GM23338 (cell line): Measurements from ENCODE around the gene SOHLH1. TPM values are rescaled to one million over a fixed set of nuclear protein-coding genes. Genes with fewer than 3 reads are reported as not detected.

Experiments used
- ATAC-seq: fragments of 200-7000 bp; cut with Tn5 transposase; 3 replicates; pipeline ENCODE4 v1.9.1; 2020
- DNase-seq: peaks from one replicate; pipeline ENCODE4 v3.0.0-alpha.2; 2015; ENCODE audit warnings: low spot score
- H2AFZ ChIP-seq: fragments of 200-600 bp; sonication (generic); 2 replicates; pipeline ENCODE4 v1.8.0; 2016; ENCODE audit warnings: antibody characterized with exemption, mild to moderate bottlenecking, moderate library complexity
- H3F3A ChIP-seq: fragments of 200-600 bp; sonication (generic); replicated peaks from 2 replicates; pipeline ENCODE4 v1.8.0; 2017; ENCODE audit warnings: antibody characterized with exemption, mixed run types, low read depth
- H3K27ac ChIP-seq: fragments of 200-600 bp; sonication (generic); 2 replicates; pipeline ENCODE4 v1.6.1; 2016; ENCODE audit warnings: low read depth
- H3K27me3 ChIP-seq: fragments of 200-600 bp; sonication (generic); 2 replicates; pipeline ENCODE4 v1.8.0; 2016; ENCODE audit warnings: mild to moderate bottlenecking, mixed run types, moderate library complexity; ENCODE audit not compliant: insufficient read depth
- H3K36me3 ChIP-seq: fragments of 200-600 bp; sonication (generic); 2 replicates; pipeline ENCODE4 v1.8.0; 2016; ENCODE audit warnings: mild to moderate bottlenecking; ENCODE audit not compliant: insufficient read depth
- H3K4me1 ChIP-seq: fragments of 200-600 bp; sonication (generic); 2 replicates; pipeline ENCODE4 v1.8.0; 2016; ENCODE audit warnings: mild to moderate bottlenecking, moderate library complexity; ENCODE audit not compliant: insufficient read depth
- H3K4me2 ChIP-seq: fragments of 200-600 bp; sonication (generic); 2 replicates; pipeline ENCODE4 v1.7.1; 2017; ENCODE audit warnings: mixed run types
- H3K4me3 ChIP-seq: fragments of 200-600 bp; sonication (generic); 2 replicates; pipeline ENCODE4 v1.6.1; 2016; ENCODE audit warnings: mixed run types
- H3K79me2 ChIP-seq: fragments of 200-600 bp; sonication (generic); replicated peaks from 2 replicates; pipeline ENCODE4 v1.8.0; 2017; ENCODE audit warnings: mild to moderate bottlenecking; ENCODE audit not compliant: insufficient read depth
- H3K9me2 ChIP-seq: fragments of 200-600 bp; sonication (generic); 2 replicates; pipeline ENCODE4 v1.8.0; 2017; ENCODE audit not compliant: insufficient read depth
- H4K20me1 ChIP-seq: fragments of 200-600 bp; sonication (generic); replicated peaks from 2 replicates; pipeline ENCODE4 v1.8.0; 2017; ENCODE audit warnings: mild to moderate bottlenecking; ENCODE audit not compliant: insufficient read depth
- H3K27ac Mint-ChIP-seq: 2 replicates; pipeline ENCODE4 v1.8.0; 2020; ENCODE audit warnings: inconsistent platforms, mild to moderate bottlenecking, moderate library complexity, mixed read lengths
- H3K27me3 Mint-ChIP-seq: 3 replicates; pipeline ENCODE4 v1.8.0; 2022; ENCODE audit warnings: low read depth, mild to moderate bottlenecking, moderate library complexity, mixed read lengths, inconsistent platforms; ENCODE audit not compliant: insufficient read depth, poor library complexity
- H3K36me3 Mint-ChIP-seq: 3 replicates; pipeline ENCODE4 v1.8.0; 2021; ENCODE audit warnings: low read depth, mild to moderate bottlenecking, inconsistent platforms, moderate library complexity, mixed read lengths
- H3K4me1 Mint-ChIP-seq: 3 replicates; pipeline ENCODE4 v1.8.0; 2020; ENCODE audit warnings: mild to moderate bottlenecking, inconsistent platforms, mixed read lengths
- H3K4me3 Mint-ChIP-seq: 3 replicates; pipeline ENCODE4 v1.8.0; 2021; ENCODE audit warnings: moderate library complexity, mild to moderate bottlenecking, inconsistent platforms, mixed read lengths
- H3K9me3 Mint-ChIP-seq: 3 replicates; pipeline ENCODE4 v1.8.0; 2020; ENCODE audit warnings: moderate library complexity, mild to moderate bottlenecking, inconsistent platforms, mixed read lengths
- EZH2 ChIP-seq: fragments of 200-600 bp; sonication (generic); IDR thresholded peaks from one replicate; pipeline ENCODE4 v1.8.0; 2017; ENCODE audit warnings: antibody characterized with exemption, mild to moderate bottlenecking, low read depth; ENCODE audit not compliant: unreplicated experiment
- EZH2phosphoT487 ChIP-seq: fragments of 200-600 bp; sonication (generic); IDR thresholded peaks from one replicate; pipeline ENCODE4 v1.8.1; 2018; ENCODE audit warnings: antibody characterized with exemption; ENCODE audit not compliant: unreplicated experiment
- JUNB ChIP-seq: IDR thresholded peaks from one replicate; pipeline ENCODE4 v1.6.1; 2016; ENCODE audit warnings: antibody characterized with exemption; ENCODE audit not compliant: unreplicated experiment
- NANOG ChIP-seq: IDR thresholded peaks from 2 replicates; pipeline ENCODE4 v1.6.1; 2016; ENCODE audit warnings: antibody characterized with exemption, borderline replicate concordance
- STAT1 ChIP-seq: IDR thresholded peaks from one replicate; pipeline ENCODE4 v1.6.1; 2016; ENCODE audit warnings: antibody characterized with exemption; ENCODE audit not compliant: unreplicated experiment
- ZNF114 ChIP-seq: fragments of 250-450 bp; sonication (Bioruptor Pico); IDR thresholded peaks from 2 replicates; pipeline ENCODE4 v1.5.0; 2020; ENCODE audit warnings: mild to moderate bottlenecking, moderate library complexity
- ZNF331 ChIP-seq: fragments of 250-450 bp; sonication (Bioruptor Pico); IDR thresholded peaks from 2 replicates; pipeline ENCODE4 v1.5.0; 2020; ENCODE audit warnings: low read depth, mild to moderate bottlenecking, moderate library complexity
- polyA plus RNA-seq: library from polyadenylated mRNA; unstranded; fragments of >200 nt; fragmentation: Nextera tagmentation; extraction: Ambion mirVana; gene quantifications from 2 replicates; pipeline ENCODE4 v1.2.1, GENCODE V29; 2016
- total RNA-seq: library from RNA; depleted of rRNA; stranded (reverse); fragments of >200 nt; shearing (Covaris generic); gene quantifications from 2 replicates; pipeline ENCODE4 v1.2.3, GENCODE V29; 2014
- TF ChIP-seq, protein P1 (sequence below), 2 experiments: fragments of 200-600 bp in 1 of 2; sonication (generic) in 1 of 2; conservative IDR thresholded peaks; 2 replicates each; pipeline versions ENCODE4 v1.5.1 to v1.6.1; 2016 to 2017; ENCODE audit warnings: antibody characterized with exemption in 2 of 2, low read depth in 2 of 2, mild to moderate bottlenecking in 2 of 2, moderate library complexity in 1 of 2

SOHLH1 gene
- total and polyA plus RNA-seq, 2 experiments from 2014 or later, result 0.21 TPM; not detected in 1

DNA sequence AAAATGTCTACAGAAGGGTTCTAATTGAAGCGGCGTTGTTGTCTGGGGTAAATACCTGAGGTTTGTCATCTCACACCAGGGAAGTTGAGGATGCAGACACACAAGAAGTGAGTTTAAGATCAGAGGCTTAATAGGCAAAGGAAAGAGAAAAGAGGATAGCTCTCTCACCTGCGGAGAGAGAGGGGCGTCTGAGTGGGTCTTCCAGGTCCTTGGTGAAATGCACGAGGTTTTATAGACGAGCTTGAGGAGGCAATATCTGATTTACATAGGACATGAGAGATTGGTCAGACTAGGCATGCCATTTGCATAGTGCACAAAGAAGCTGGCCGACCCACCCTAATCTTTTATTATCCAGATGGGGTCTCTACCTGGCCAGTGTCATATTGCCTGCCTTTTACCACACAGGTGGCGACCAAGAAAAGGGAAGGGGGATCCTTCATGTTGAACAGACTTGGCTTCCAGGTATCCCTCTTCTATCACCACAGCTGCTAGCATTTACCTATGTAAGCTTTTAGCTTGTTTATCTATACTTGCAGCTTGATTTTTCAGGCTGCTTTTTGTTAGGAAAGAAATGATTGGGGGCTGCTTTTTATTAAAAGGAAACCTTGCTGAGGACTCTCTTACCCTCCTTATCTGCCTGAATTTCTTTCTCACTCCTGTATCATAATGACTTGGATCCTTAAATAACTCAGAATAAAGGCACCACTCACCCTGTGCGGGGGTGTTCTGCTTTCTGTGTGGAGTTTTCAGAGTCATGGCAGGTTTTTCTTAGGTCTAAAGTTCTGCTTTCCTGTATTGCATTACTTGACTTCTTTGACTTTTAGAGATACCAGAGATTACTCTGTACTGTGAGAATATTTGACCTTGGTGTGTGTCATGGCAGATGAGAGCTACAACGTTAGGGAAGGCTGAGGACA, 50.5 kb downstream of the SOHLH1 start (continued):
- TF ChIP-seq, protein P1, sequence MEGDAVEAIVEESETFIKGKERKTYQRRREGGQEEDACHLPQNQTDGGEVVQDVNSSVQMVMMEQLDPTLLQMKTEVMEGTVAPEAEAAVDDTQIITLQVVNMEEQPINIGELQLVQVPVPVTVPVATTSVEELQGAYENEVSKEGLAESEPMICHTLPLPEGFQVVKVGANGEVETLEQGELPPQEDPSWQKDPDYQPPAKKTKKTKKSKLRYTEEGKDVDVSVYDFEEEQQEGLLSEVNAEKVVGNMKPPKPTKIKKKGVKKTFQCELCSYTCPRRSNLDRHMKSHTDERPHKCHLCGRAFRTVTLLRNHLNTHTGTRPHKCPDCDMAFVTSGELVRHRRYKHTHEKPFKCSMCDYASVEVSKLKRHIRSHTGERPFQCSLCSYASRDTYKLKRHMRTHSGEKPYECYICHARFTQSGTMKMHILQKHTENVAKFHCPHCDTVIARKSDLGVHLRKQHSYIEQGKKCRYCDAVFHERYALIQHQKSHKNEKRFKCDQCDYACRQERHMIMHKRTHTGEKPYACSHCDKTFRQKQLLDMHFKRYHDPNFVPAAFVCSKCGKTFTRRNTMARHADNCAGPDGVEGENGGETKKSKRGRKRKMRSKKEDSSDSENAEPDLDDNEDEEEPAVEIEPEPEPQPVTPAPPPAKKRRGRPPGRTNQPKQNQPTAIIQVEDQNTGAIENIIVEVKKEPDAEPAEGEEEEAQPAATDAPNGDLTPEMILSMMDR (conservative IDR thresholded peaks at IDR 0.05; ENCODE audit: low read depth in 2 of 2), result no peak
- no peak for TF ChIP-seq ZNF114
- no peak for TF ChIP-seq STAT1
- TF ChIP-seq EZH2phosphoT487, result no peak
- no peak for TF ChIP-seq EZH2

DNA sequence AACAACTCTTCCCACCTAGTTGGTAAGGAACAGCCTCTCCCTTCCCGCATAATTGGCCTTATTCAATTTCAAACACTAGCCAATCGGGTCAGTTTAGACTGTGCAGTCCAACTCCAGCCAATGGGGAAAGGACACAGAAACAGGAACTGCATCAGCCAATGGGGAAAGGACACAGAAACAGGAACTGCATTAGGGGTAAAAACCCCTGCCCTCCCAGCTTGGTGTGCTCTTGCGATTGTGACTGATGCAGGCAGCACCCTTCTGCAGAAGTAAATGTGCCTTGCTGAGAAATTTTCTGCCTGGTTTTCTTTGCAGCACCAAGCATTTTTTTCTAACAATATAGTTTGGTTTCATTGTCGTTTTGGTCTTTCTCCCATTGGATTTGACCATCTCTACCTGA, 51.4 kb downstream of the SOHLH1 start:
- H3K36me3 ChIP-seq, result peaks cover 13% of the 10 kb centered on the region
- H3F3A ChIP-seq, result no peaks in the 10 kb centered on the region
- Mint-ChIP-seq H3K27me3 (peaks cover 16% of the 10 kb centered on the region), H3K36me3 (peaks cover 77% of the 10 kb centered on the region), H3K4me1 (peaks cover 3% of the 10 kb centered on the region; the same call in 1 of the 3 replicates), H3K9me3 (peaks cover 98% of the 10 kb centered on the region), H3K4me3 (no peak overlapping the region), H3K27ac (no peak overlapping the region)
- no peak for ATAC-seq
- no peaks in the 10 kb centered on the region for H3K79me2 ChIP-seq
- H3K4me2 ChIP-seq, result no peak overlapping the region
- no peaks in the 10 kb centered on the region for H4K20me1 ChIP-seq
- TF ChIP-seq JUNB (no peak), NANOG (no peak), EZH2phosphoT487 (no peak), ZNF331 (peak; percentile 25; the same call in 1 of the 2 replicates)
- TF ChIP-seq, protein P1 (conservative IDR thresholded peaks at IDR 0.05; ENCODE audit: low read depth in 2 of 2), result no peak
- no peak overlapping the region for H3K4me3 ChIP-seq
- H2AFZ ChIP-seq, result no peak overlapping the region
- no peaks in the 10 kb centered on the region for H3K4me1 ChIP-seq
- H3K9me2 ChIP-seq, result no peaks in the 10 kb centered on the region
- H3K27ac ChIP-seq, result no peak overlapping the region
- no peaks in the 10 kb centered on the region for H3K27me3 ChIP-seq
- DNase-seq, result peak; percentile 32
